HCT116 (cell line): ENCODE measurements around the gene TOM1. TPM values are rescaled to one million over a fixed set of nuclear protein-coding genes. Genes with fewer than 3 reads are reported as not detected.
A peak's percentile ranks its signal among the peaks of the same experiment; 100 is the strongest.

Experiments used
- ATAC-seq: fragments of 200-7000 bp; cut with Tn5 transposase; 2 replicates; pipeline ENCODE4 v1.9.1; 2020; ENCODE audit warnings: mild to moderate bottlenecking, moderate library complexity
- BruUV-seq: library from RNA; stranded (reverse); fragments of 400-500 nt; replicated peaks from 2 replicates; lab custom pipeline; 2021; lab: Mats Ljungman, UMichigan
- CTCF ChIA-PET: fragments of 300-600 bp; sonication (Branson Sonifier 250); formaldehyde crosslinking; loops from one replicate; lab custom pipeline; 2021; ENCODE audit warnings: antibody characterized with exemption; lab: Charles Lee
- POLR2A ChIA-PET: fragments of 300-600, 350-600 bp; sonication (Branson Sonifier 250); formaldehyde crosslinking; loops from one replicate; lab custom pipeline; 2021; ENCODE audit warnings: antibody characterized with exemption; lab: Charles Lee
- RAD21 ChIA-PET, 2 experiments: fragments of 300-600 bp; sonication (Branson Sonifier 250); formaldehyde crosslinking; loops; one replicate each; lab custom pipeline; 2023; ENCODE audit warnings: low total read pairs in 2 of 2; ENCODE audit not compliant: uncharacterized antibody in 2 of 2, unreplicated experiment in 2 of 2, low non-redundant PET in 1 of 2; lab: Charles Lee
- DNase-seq: peaks from one replicate; pipeline ENCODE4 v3.0.0-alpha.2; 2010; ENCODE audit warnings: low read depth, low spot score
- H2AFZ ChIP-seq: fragments of 200-600 bp; shearing (Covaris generic), sonication (generic); 2 replicates; pipeline ENCODE4 v1.6.1; 2017; ENCODE audit warnings: low read depth, mixed run types, mixed read lengths, antibody characterized with exemption, low read length; ENCODE audit not compliant: poor library complexity, severe bottlenecking
- H3K27ac ChIP-seq: 2 replicates; pipeline ENCODE4 v1.5.1; 2012; ENCODE audit warnings: low read depth, low read length
- H3K27me3 ChIP-seq: fragments of 200-600 bp; sonication (generic); 2 replicates; pipeline ENCODE4 v1.6.1; 2016; ENCODE audit warnings: mixed run types, low read length, mixed read lengths; ENCODE audit not compliant: insufficient read depth
- H3K36me3 ChIP-seq, 2 experiments: fragments of 200-500 bp in 1 of 2; fragments of 200-600 bp in 1 of 2; sonication (Bioruptor generic) in 1 of 2; sonication (generic) in 1 of 2; 2 replicates each; pipeline versions ENCODE4 v1.5.1 to v1.6.1; 2014 to 2016; ENCODE audit warnings: low read length in 2 of 2, inconsistent platforms in 1 of 2, mixed read lengths in 1 of 2, mixed run types in 1 of 2; ENCODE audit not compliant: insufficient read depth in 2 of 2, control insufficient read depth in 1 of 2
- H3K4me1 ChIP-seq, 2 experiments: fragments of 200-600 bp in 1 of 2; sonication (generic) in 1 of 2; 2 replicates each; pipeline versions ENCODE4 v1.5.1 to v1.6.1; 2012 to 2017; ENCODE audit warnings: low read length in 2 of 2, inconsistent platforms in 1 of 2, mild to moderate bottlenecking in 1 of 2, mixed read lengths in 1 of 2, mixed run types in 1 of 2, moderate library complexity in 1 of 2; ENCODE audit not compliant: insufficient read depth in 2 of 2, control insufficient read depth in 1 of 2
- H3K4me2 ChIP-seq: fragments of 200-600 bp; sonication (generic); 2 replicates; pipeline ENCODE4 v1.6.1; 2017; ENCODE audit warnings: mixed run types, low read length, mixed read lengths
- H3K4me3 ChIP-seq, 2 experiments: fragments of 200-600 bp in 1 of 2; sonication (generic) in 1 of 2; replicated peaks in 1 of 2; 2 replicates each; pipeline ENCODE4 v1.5.1; 2011 to 2016; ENCODE audit warnings: low read length in 2 of 2, control low read depth in 1 of 2, low read depth in 1 of 2, mild to moderate bottlenecking in 1 of 2, mixed read lengths in 1 of 2, mixed run types in 1 of 2
- H3K79me2 ChIP-seq: fragments of 200-600 bp; sonication (generic); 2 replicates; pipeline ENCODE4 v1.6.1; 2017; ENCODE audit warnings: mild to moderate bottlenecking, mixed run types, low read length, moderate library complexity, mixed read lengths; ENCODE audit not compliant: insufficient read depth
- H3K9ac ChIP-seq: fragments of 200-600 bp; sonication (generic); 2 replicates; pipeline ENCODE4 v1.6.1; 2016; ENCODE audit warnings: low read length, mixed read lengths
- H3K9me2 ChIP-seq: fragments of 200-600 bp; sonication (generic), shearing (Covaris generic); 2 replicates; pipeline ENCODE4 v1.6.1; 2017; ENCODE audit warnings: mixed run types, mild to moderate bottlenecking, moderate library complexity; ENCODE audit not compliant: insufficient read depth
- H3K9me3 ChIP-seq, 2 experiments: fragments of 200-500 bp in 1 of 2; fragments of 200-600 bp in 1 of 2; sonication (Bioruptor generic) in 1 of 2; sonication (generic) in 1 of 2; 2 replicates each; pipeline ENCODE4 v1.6.1; 2014 to 2017; ENCODE audit warnings: low read length in 2 of 2, mixed read lengths in 2 of 2, inconsistent platforms in 1 of 2, low read depth in 1 of 2, mild to moderate bottlenecking in 1 of 2, mixed run types in 1 of 2, moderate library complexity in 1 of 2; ENCODE audit not compliant: control insufficient read depth in 1 of 2, insufficient read depth in 1 of 2
- H4K20me1 ChIP-seq: fragments of 200-600 bp; sonication (generic), shearing (Covaris generic); 2 replicates; pipeline ENCODE4 v1.6.1; 2017; ENCODE audit warnings: mixed run types, mild to moderate bottlenecking, moderate library complexity; ENCODE audit not compliant: insufficient read depth
- CBX3 ChIP-seq: IDR thresholded peaks from 2 replicates; pipeline ENCODE4 v1.6.1; 2012; ENCODE audit warnings: low read depth
- EGR1 ChIP-seq: IDR thresholded peaks from 2 replicates; pipeline ENCODE4 v1.6.1; 2012; ENCODE audit warnings: low read depth
- intact Hi-C: fragments of 100-400 bp; cut with micrococcal nuclease; formaldehyde crosslinking; loops from 2 replicates; pipeline ENCODE4 v1.10.0; 2022
- total RNA-seq: library from RNA; stranded (reverse); gene quantifications from one replicate; pipeline ENCODE4 v1.2.1, GENCODE V29; 2021; ENCODE audit not compliant: unreplicated experiment
- TF ChIP-seq, protein P1 (sequence below): IDR thresholded peaks from 2 replicates; pipeline ENCODE4 v1.6.1; 2012; ENCODE audit warnings: low read depth
- TF ChIP-seq, protein P2 (sequence below): IDR thresholded peaks from 2 replicates; pipeline ENCODE4 v1.6.1; 2011; ENCODE audit warnings: mild to moderate bottlenecking, low read length, moderate library complexity; ENCODE audit not compliant: insufficient replicate concordance; ENCODE audit errors: extremely low read depth
- TF ChIP-seq, protein P3 (sequence below): IDR thresholded peaks from 2 replicates; pipeline ENCODE4 v1.6.1; 2012
- TF ChIP-seq, protein P4 (sequence below), 3 experiments: fragments of 200-600 bp in 1 of 3; sonication (generic) in 1 of 3; IDR thresholded peaks in 2 of 3; conservative IDR thresholded peaks in 1 of 3; 2 replicates each; pipeline ENCODE4 v1.5.1; 2012 to 2017; ENCODE audit warnings: low read depth in 2 of 3, low read length in 2 of 3, antibody characterized with exemption in 1 of 3, borderline replicate concordance in 1 of 3, control low read depth in 1 of 3, mild to moderate bottlenecking in 1 of 3, mixed read lengths in 1 of 3, mixed run types in 1 of 3, moderate library complexity in 1 of 3; ENCODE audit not compliant: insufficient read depth in 1 of 3

The TOM1 gene
- total RNA-seq, 1 experiment from 2014 or later: 18.0 TPM

DNA sequence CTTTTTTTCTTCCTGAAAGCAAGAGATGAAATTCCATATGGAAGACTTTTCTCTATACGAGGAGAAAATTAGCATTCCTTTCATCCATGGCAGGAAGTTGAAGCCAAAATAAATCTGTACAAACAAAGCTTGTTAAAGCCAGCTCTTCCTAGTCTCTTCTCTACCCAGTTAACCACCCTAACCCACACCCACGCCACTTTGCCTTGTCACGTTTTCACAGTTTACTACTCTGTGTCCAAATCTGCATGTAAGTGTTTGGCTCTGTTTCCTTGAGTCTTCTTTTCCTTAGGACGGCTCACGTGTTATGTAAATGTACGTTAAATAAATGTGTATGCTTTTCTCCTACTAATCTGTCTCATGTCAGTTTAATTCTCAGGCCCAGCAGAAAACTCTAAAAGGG, 74.1 kb downstream of the TOM1 start (continued):
- TF ChIP-seq, protein P1, sequence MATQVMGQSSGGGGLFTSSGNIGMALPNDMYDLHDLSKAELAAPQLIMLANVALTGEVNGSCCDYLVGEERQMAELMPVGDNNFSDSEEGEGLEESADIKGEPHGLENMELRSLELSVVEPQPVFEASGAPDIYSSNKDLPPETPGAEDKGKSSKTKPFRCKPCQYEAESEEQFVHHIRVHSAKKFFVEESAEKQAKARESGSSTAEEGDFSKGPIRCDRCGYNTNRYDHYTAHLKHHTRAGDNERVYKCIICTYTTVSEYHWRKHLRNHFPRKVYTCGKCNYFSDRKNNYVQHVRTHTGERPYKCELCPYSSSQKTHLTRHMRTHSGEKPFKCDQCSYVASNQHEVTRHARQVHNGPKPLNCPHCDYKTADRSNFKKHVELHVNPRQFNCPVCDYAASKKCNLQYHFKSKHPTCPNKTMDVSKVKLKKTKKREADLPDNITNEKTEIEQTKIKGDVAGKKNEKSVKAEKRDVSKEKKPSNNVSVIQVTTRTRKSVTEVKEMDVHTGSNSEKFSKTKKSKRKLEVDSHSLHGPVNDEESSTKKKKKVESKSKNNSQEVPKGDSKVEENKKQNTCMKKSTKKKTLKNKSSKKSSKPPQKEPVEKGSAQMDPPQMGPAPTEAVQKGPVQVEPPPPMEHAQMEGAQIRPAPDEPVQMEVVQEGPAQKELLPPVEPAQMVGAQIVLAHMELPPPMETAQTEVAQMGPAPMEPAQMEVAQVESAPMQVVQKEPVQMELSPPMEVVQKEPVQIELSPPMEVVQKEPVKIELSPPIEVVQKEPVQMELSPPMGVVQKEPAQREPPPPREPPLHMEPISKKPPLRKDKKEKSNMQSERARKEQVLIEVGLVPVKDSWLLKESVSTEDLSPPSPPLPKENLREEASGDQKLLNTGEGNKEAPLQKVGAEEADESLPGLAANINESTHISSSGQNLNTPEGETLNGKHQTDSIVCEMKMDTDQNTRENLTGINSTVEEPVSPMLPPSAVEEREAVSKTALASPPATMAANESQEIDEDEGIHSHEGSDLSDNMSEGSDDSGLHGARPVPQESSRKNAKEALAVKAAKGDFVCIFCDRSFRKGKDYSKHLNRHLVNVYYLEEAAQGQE: no peak
- no peak for TF ChIP-seq CBX3

DNA sequence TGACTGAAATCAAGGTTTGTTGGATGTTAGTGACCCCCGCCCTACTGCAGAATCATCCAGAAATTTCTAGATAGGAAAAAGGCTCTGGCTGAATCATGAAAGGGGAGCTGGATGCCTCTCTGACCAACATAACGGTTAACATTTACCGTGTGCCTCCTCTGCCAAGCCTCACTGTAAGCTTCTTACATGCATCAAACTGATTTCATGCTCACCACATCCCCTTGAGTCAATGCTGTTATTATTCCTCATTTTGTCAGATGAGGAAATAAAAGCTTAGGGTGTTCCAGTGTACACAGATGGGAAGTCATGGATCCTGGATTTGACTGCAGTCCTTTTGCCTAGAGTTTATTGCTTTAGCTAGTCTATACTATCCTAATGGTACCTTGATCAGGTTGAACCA, 75.3 kb downstream of the TOM1 start:
- ChIA-PET CTCF (no interaction called here), RAD21 (no interaction called here), POLR2A (no interaction called here)
- no peaks in the 10 kb centered on the region for H3K79me2 ChIP-seq
- no peaks in the 10 kb centered on the region for H3K27me3 ChIP-seq
- no peaks in the 10 kb centered on the region for H3K36me3 ChIP-seq
- peaks cover 27 to 79% of the 10 kb centered on the region in 2 experiments for H3K4me1 ChIP-seq
- H3K4me2 ChIP-seq: no peak overlapping the region
- no peak for ATAC-seq
- no peak overlapping the region for H3K27ac ChIP-seq
- no peak overlapping the region for H3K9ac ChIP-seq
- no peak for DNase-seq
- peak overlapping the region; percentile 59 for H2AFZ ChIP-seq
- H3K9me2 ChIP-seq: no peaks in the 10 kb centered on the region
- no peak overlapping the region for H3K4me3 ChIP-seq
- no peaks in the 10 kb centered on the region for H4K20me1 ChIP-seq
- no peaks in the 10 kb centered on the region for H3K9me3 ChIP-seq
- intact Hi-C loops: loop anchor here (10.0 kb wide), 1 partner anchor 460 kb away; no protein-coding TSS in a partner anchor
- no TSS peak for BruUV-seq
- TF ChIP-seq, protein P2, sequence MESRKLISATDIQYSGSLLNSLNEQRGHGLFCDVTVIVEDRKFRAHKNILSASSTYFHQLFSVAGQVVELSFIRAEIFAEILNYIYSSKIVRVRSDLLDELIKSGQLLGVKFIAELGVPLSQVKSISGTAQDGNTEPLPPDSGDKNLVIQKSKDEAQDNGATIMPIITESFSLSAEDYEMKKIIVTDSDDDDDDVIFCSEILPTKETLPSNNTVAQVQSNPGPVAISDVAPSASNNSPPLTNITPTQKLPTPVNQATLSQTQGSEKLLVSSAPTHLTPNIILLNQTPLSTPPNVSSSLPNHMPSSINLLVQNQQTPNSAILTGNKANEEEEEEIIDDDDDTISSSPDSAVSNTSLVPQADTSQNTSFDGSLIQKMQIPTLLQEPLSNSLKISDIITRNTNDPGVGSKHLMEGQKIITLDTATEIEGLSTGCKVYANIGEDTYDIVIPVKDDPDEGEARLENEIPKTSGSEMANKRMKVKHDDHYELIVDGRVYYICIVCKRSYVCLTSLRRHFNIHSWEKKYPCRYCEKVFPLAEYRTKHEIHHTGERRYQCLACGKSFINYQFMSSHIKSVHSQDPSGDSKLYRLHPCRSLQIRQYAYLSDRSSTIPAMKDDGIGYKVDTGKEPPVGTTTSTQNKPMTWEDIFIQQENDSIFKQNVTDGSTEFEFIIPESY: no peak
- TF ChIP-seq, protein P3, sequence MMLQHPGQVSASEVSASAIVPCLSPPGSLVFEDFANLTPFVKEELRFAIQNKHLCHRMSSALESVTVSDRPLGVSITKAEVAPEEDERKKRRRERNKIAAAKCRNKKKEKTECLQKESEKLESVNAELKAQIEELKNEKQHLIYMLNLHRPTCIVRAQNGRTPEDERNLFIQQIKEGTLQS: no peak
- TF ChIP-seq, protein P4, sequence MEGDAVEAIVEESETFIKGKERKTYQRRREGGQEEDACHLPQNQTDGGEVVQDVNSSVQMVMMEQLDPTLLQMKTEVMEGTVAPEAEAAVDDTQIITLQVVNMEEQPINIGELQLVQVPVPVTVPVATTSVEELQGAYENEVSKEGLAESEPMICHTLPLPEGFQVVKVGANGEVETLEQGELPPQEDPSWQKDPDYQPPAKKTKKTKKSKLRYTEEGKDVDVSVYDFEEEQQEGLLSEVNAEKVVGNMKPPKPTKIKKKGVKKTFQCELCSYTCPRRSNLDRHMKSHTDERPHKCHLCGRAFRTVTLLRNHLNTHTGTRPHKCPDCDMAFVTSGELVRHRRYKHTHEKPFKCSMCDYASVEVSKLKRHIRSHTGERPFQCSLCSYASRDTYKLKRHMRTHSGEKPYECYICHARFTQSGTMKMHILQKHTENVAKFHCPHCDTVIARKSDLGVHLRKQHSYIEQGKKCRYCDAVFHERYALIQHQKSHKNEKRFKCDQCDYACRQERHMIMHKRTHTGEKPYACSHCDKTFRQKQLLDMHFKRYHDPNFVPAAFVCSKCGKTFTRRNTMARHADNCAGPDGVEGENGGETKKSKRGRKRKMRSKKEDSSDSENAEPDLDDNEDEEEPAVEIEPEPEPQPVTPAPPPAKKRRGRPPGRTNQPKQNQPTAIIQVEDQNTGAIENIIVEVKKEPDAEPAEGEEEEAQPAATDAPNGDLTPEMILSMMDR (IDR thresholded peaks at IDR 0.05 in 2 of 3, conservative IDR thresholded peaks at IDR 0.05 in 1 of 3; ENCODE audit: borderline replicate concordance in 1 of 3, insufficient read depth in 1 of 3, low read depth in 2 of 3, low read length in 2 of 3): no peak
- TF ChIP-seq EGR1: no peak
